ENCODE measurements around the gene NPEPL1. TPM values are rescaled to one million over a fixed set of nuclear protein-coding genes. Genes with fewer than 3 reads are reported as not detected.

Gene NPEPL1
- total and polyA plus RNA-seq, 2 of the 8 experiments (the other 6 are each of a cell fraction or from before 2014, with no cell fraction given) = 12.4 to 26.8 TPM

DNA sequence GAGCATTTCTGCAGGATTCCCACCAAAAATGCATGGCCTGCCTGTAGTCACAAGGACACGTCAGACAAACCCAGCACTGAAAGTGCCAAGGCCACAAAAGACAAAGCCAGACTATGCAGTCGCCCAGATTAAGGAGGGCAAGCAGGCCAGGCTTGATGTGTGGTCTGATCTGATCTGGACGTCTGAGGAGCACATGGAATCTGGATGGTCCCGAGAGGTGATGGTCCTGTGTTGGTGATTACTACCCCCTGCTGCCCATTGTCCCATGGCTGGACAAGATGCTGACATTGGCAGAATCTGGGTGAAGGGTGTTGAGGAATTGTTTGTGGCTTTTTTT, 17.1 kb downstream of the NPEPL1 start:
- H3K4ac ChIP-seq (replicated peaks; ENCODE audit: insufficient read length, low read depth, low read length) = no peak overlapping the region
- no peaks in the 10 kb centered on the region for H3K27me3 ChIP-seq (replicated peaks in 1 of 4; ENCODE audit: control insufficient read depth in 3 of 4, extremely low read depth in 1 of 4, insufficient read depth in 3 of 4, low read length in 3 of 4)
- H3K79me2 ChIP-seq (ENCODE audit: control insufficient read depth in 1 of 2, insufficient read depth in 2 of 2, low read length in 2 of 2) = no peaks in the 10 kb centered on the region
- H4K8ac ChIP-seq (ENCODE audit: extremely low read depth, insufficient read depth, low read length) = no peak overlapping the region; the same call in 1 of the 2 replicates
- H3K36me3 ChIP-seq (ENCODE audit: control insufficient read depth in 2 of 4, insufficient read depth in 4 of 4, low read length in 3 of 4) = peaks cover 0 to 5% (median 0%) of the 10 kb centered on the region in 4 experiments; a peak in 1 of 8 replicates
- H2BK20ac ChIP-seq (ENCODE audit: low read length) = no peak overlapping the region
- ChIA-PET CTCF (ENCODE audit: partially characterized antibody) (interaction anchor here (1.0 kb wide), 1 partner anchor 112 kb away, joined by 5 read pairs; no protein-coding TSS in a partner anchor), POLR2A (ENCODE audit: partially characterized antibody) (interaction anchor here (6.6 to 16.8 kb wide), 3 partner anchors 5 to 14 kb away, joined by 72 to 188 read pairs (median 188); partner anchors contain the start of gene NPEPL1)
- no peaks in the 10 kb centered on the region for H3K23me2 ChIP-seq (ENCODE audit: low read depth, low read length)
- no peak overlapping the region for H2BK12ac ChIP-seq (ENCODE audit: low read depth, low read length)
- H3K27ac ChIP-seq (ENCODE audit: low read depth, low read length) = no peak overlapping the region
- H2BK15ac ChIP-seq (ENCODE audit: low read length) = no peak overlapping the region
- 0 out of 4 replicates have a peak, but pooled peaks cover 0 to under 1% of the 10 kb centered on the region in 2 experiments for H3K9me3 ChIP-seq (ENCODE audit: insufficient read depth in 2 of 2, low read depth in 1 of 2, low read length in 1 of 2)
- TF ChIP-seq TCF12 (IDR thresholded peaks at IDR 0.05; ENCODE audit: low read depth, low read length) (no peak), ATF3 (IDR thresholded peaks at IDR 0.05; ENCODE audit: insufficient read depth, low read depth, low read length) (no peak), PHF8 (conservative IDR thresholded peaks at IDR 0.05; ENCODE audit: low read depth, low read length) (no peak), SIX5 (IDR thresholded peaks at IDR 0.05; ENCODE audit: low read depth, low read length) (no peak), SP4 (IDR thresholded peaks at IDR 0.05; ENCODE audit: low read length) (no peak), MAX (IDR thresholded peaks at IDR 0.05) (no peak)
- no peaks in the 10 kb centered on the region for H3K79me1 ChIP-seq (ENCODE audit: low read depth, low read length)
- no peak overlapping the region for H3K56ac ChIP-seq (replicated peaks; ENCODE audit: insufficient read length, low read depth, low read length)
- no peak overlapping the region for H2BK5ac ChIP-seq (ENCODE audit: low read depth, low read length)
- no peak overlapping the region for H2AK5ac ChIP-seq (ENCODE audit: low read depth, low read length)
- H3K23ac ChIP-seq (ENCODE audit: insufficient read length) = no peak overlapping the region
- H3K14ac ChIP-seq (ENCODE audit: insufficient read length) = no peak overlapping the region
- H3K9ac ChIP-seq (replicated peaks in 1 of 4; ENCODE audit: extremely low read depth in 1 of 4, low read depth in 3 of 4, low read length in 3 of 4) = no peak overlapping the region
- H3K18ac ChIP-seq (ENCODE audit: extremely low read depth, low read length) = no peak overlapping the region
- no peak overlapping the region for H4K5ac ChIP-seq (ENCODE audit: insufficient read length, low read depth, low read length)
- H3K4me3 ChIP-seq (ENCODE audit: extremely low read depth in 1 of 4, insufficient read depth in 2 of 4, low read depth in 3 of 4, low read length in 4 of 4) = no peak overlapping the region
- H3K4me2 ChIP-seq (ENCODE audit: insufficient read depth in 1 of 2, low read depth in 2 of 2, low read length in 2 of 2) = no peak overlapping the region
- no peak overlapping the region for H4K91ac ChIP-seq (replicated peaks; ENCODE audit: insufficient read length, low read length)
- no peaks in the 10 kb centered on the region; a peak in 1 of 7 replicates for H3K4me1 ChIP-seq (replicated peaks in 1 of 4; ENCODE audit: control insufficient read depth in 3 of 4, insufficient read depth in 4 of 4, low read length in 3 of 4)
- H4K20me1 ChIP-seq (replicated peaks in 1 of 2; ENCODE audit: control insufficient read depth in 1 of 2, insufficient read depth in 2 of 2, low read length in 2 of 2) = peaks cover 0 to 2% of the 10 kb centered on the region in 2 experiments
- WGBS, 2 experiments (ENCODE audit: extremely low coverage in 1 of 2, insufficient coverage in 1 of 2, insufficient read length in 1 of 2, insufficient replicate concordance in 2 of 2, low coverage in 1 of 2, low lambda C conversion rate in 2 of 2, missing lambda C conversion rate in 1 of 2) = 85% methylated on average over 4 of the region's 4 CpGs; no CpG with 5 or more reads in 1 of the 2 experiments
- DNase-seq (ENCODE audit: low read depth in 1 of 2, low spot score in 2 of 2) (no peak), FAIRE-seq (no peak)
- H2BK120ac ChIP-seq (replicated peaks; ENCODE audit: low read depth, low read length) = no peak overlapping the region
- H2AFZ ChIP-seq (ENCODE audit: low read length) = no peak overlapping the region

Measured in H1 (cell line).